ENCODE data around the gene SIK2. TPM values are rescaled to one million over a fixed set of nuclear protein-coding genes. Genes with fewer than 3 reads are reported as not detected.

SIK2 gene
- total and polyA plus RNA-seq, 2 donors (not counting 1 experiment from before 2014, with no cell fraction given), result 4.9 to 21.8 TPM

GRCh38 chr11:111694851-111695250, 92.6 kb downstream of the SIK2 start:
- ChIA-PET CTCF (no interaction called here), POLR2A (no interaction called here)
- no peak overlapping the region for H3K9ac ChIP-seq (ENCODE audit: low read length)
- Mint-ChIP-seq H3K9me3 (ENCODE audit: insufficient read depth) (no peaks in the 10 kb centered on the region), H3K4me3 (no peak overlapping the region), H3K27me3 (no peaks in the 10 kb centered on the region), H3K27ac (peak overlapping the region; percentile 28), H3K4me1 (peaks cover 18% of the 10 kb centered on the region)
- H3K36me3 ChIP-seq (replicated peaks in 1 of 2; ENCODE audit: control extremely low read depth in 1 of 2, control insufficient read depth in 1 of 2, extremely low read depth in 1 of 2, insufficient read depth in 2 of 2, low read length in 1 of 2), result no peaks in the 10 kb centered on the region
- no peak overlapping the region for H3K27ac ChIP-seq (ENCODE audit: low read length in 2 of 2)
- WGBS (ENCODE audit: insufficient coverage), result no CpG with 5 or more reads among the region's 4 CpGs
- H4K20me1 ChIP-seq (ENCODE audit: control insufficient read depth, insufficient read depth, low read length, poor library complexity, severe bottlenecking), result no peaks in the 10 kb centered on the region
- H3K27me3 ChIP-seq (replicated peaks in 1 of 4; ENCODE audit: control extremely low read depth in 1 of 4, control insufficient read depth in 3 of 4, insufficient read depth in 4 of 4, low read length in 3 of 4), result no peaks in the 10 kb centered on the region
- H3K9me3 ChIP-seq (ENCODE audit: control extremely low read depth in 1 of 3, control insufficient read depth in 2 of 3, insufficient read depth in 1 of 3, low read length in 2 of 3), result no peaks in the 10 kb centered on the region
- DNase-seq (no peak), ATAC-seq (ENCODE audit: low read depth) (no peak)
- TF ChIP-seq, protein P1, sequence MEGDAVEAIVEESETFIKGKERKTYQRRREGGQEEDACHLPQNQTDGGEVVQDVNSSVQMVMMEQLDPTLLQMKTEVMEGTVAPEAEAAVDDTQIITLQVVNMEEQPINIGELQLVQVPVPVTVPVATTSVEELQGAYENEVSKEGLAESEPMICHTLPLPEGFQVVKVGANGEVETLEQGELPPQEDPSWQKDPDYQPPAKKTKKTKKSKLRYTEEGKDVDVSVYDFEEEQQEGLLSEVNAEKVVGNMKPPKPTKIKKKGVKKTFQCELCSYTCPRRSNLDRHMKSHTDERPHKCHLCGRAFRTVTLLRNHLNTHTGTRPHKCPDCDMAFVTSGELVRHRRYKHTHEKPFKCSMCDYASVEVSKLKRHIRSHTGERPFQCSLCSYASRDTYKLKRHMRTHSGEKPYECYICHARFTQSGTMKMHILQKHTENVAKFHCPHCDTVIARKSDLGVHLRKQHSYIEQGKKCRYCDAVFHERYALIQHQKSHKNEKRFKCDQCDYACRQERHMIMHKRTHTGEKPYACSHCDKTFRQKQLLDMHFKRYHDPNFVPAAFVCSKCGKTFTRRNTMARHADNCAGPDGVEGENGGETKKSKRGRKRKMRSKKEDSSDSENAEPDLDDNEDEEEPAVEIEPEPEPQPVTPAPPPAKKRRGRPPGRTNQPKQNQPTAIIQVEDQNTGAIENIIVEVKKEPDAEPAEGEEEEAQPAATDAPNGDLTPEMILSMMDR (IDR thresholded peaks at IDR 0.05), result no peak
- H2AFZ ChIP-seq (ENCODE audit: insufficient read depth, low read depth, low read length, poor library complexity, severe bottlenecking), result no peak overlapping the region
- no peaks in the 10 kb centered on the region for H3K4me1 ChIP-seq (ENCODE audit: control insufficient read depth in 2 of 2, insufficient read depth in 2 of 2, low read length in 2 of 2)
- no peak overlapping the region for H3K4me3 ChIP-seq (ENCODE audit: control extremely low read depth in 1 of 5, extremely low read depth in 1 of 5, insufficient read depth in 1 of 5, low read depth in 2 of 5, low read length in 4 of 5)
- no peak overlapping the region for H3K4me2 ChIP-seq (replicated peaks; ENCODE audit: low read depth, low read length, poor library complexity, severe bottlenecking)
- intact Hi-C loops (cut with micrococcal nuclease), result no loop called here
- no peaks in the 10 kb centered on the region for H3K79me2 ChIP-seq (ENCODE audit: control insufficient read depth, insufficient read depth, low read length)

- no peak overlapping the region for H2AFZ ChIP-seq (ENCODE audit: insufficient read depth, low read depth, low read length, poor library complexity, severe bottlenecking)
- no peaks in the 10 kb centered on the region for H3K27me3 ChIP-seq (replicated peaks in 1 of 4; ENCODE audit: control extremely low read depth in 1 of 4, control insufficient read depth in 3 of 4, insufficient read depth in 4 of 4, low read length in 3 of 4)
- Mint-ChIP-seq H3K27me3 (no peaks in the 10 kb centered on the region), H3K4me3 (no peak overlapping the region), H3K9me3 (ENCODE audit: insufficient read depth) (no peaks in the 10 kb centered on the region), H3K4me1 (peaks cover 18% of the 10 kb centered on the region), H3K27ac (no peak overlapping the region)
- TF ChIP-seq, protein P1 (IDR thresholded peaks at IDR 0.05), result no peak
- no peak for TF ChIP-seq EZH2 (IDR thresholded peaks at IDR 0.05; ENCODE audit: borderline replicate concordance, insufficient read depth, low read depth, low read length, poor library complexity, severe bottlenecking)
- CTCF ChIA-PET, result no interaction called here
- H3K36me3 ChIP-seq (replicated peaks in 1 of 2; ENCODE audit: control extremely low read depth in 1 of 2, control insufficient read depth in 1 of 2, extremely low read depth in 1 of 2, insufficient read depth in 2 of 2, low read length in 1 of 2), result no peaks in the 10 kb centered on the region
- intact Hi-C loops (cut with micrococcal nuclease), result no loop called here
- H3K4me3 ChIP-seq (ENCODE audit: control extremely low read depth in 1 of 5, extremely low read depth in 1 of 5, insufficient read depth in 1 of 5, low read depth in 2 of 5, low read length in 4 of 5), result no peak overlapping the region
- no peak for ATAC-seq (ENCODE audit: low read depth)
- H3K4me1 ChIP-seq (ENCODE audit: control insufficient read depth in 2 of 2, insufficient read depth in 2 of 2, low read length in 2 of 2), result no peaks in the 10 kb centered on the region
- DNase-seq, result no peak
- no peaks in the 10 kb centered on the region for H3K9me3 ChIP-seq (ENCODE audit: control extremely low read depth in 1 of 3, control insufficient read depth in 2 of 3, insufficient read depth in 1 of 3, low read length in 2 of 3)
- no peaks in the 10 kb centered on the region for H3K79me2 ChIP-seq (ENCODE audit: control insufficient read depth, insufficient read depth, low read length)
- H3K27ac ChIP-seq (ENCODE audit: low read length in 2 of 2), result no peak overlapping the region
- 100% methylated on average over 1 of the region's 1 CpG for WGBS (ENCODE audit: insufficient coverage)
- POLR2A ChIA-PET, result no interaction called here
- no peak overlapping the region for H3K9ac ChIP-seq (ENCODE audit: low read length)
- H4K20me1 ChIP-seq (ENCODE audit: control insufficient read depth, insufficient read depth, low read length, poor library complexity, severe bottlenecking), result no peaks in the 10 kb centered on the region
- no peak overlapping the region for H3K4me2 ChIP-seq (replicated peaks; ENCODE audit: low read depth, low read length, poor library complexity, severe bottlenecking)
Observed at GRCh38 chr11:111696556-111696955, 94.3 kb downstream of the SIK2 start.
